Measurements from ENCODE around the gene CLDN20.

Gene CLDN20

DNA sequence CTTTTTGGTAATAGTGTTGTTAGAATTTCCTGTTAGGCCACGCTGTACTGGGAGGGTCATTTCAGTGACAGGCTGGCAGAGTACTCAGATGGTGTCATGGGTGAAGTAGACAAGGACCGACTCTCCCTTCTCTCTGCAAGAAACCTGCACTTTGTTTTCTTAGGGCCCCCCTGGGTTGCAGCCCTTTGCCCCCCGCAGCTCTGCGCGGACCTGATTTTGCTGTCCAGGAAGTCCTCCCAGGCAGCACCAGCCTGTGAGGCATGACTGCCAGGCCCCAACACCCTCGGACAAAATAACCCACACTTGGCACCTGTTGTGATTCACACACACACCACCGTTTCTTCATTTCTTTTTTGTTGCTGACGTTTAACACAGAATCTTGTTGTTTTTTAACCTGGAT is 21.8 kb upstream of the CLDN20 start:
- ChIA-PET POLR2A (no interaction called here), CTCF (no interaction called here)
- DNase-seq (ENCODE audit: extremely low spot score) = no peak
- TF ChIP-seq SP1 (IDR thresholded peaks at IDR 0.05) (no peak), FOXK2 (IDR thresholded peaks at IDR 0.05) (no peak), ZNF384 (IDR thresholded peaks at IDR 0.05) (no peak), TARDBP (IDR thresholded peaks at IDR 0.05) (no peak), BHLHE40 (IDR thresholded peaks at IDR 0.05; ENCODE audit: borderline replicate concordance) (no peak), SUZ12 (IDR thresholded peaks at IDR 0.05) (no peak), ELF4 (IDR thresholded peaks at IDR 0.05) (no peak), FOXM1 (IDR thresholded peaks at IDR 0.05; ENCODE audit: borderline replicate concordance) (no peak), CTBP1 (IDR thresholded peaks at IDR 0.05; ENCODE audit: borderline replicate concordance) (no peak), HDGF (IDR thresholded peaks at IDR 0.05; ENCODE audit: borderline replicate concordance) (no peak), FOXA1 (IDR thresholded peaks at IDR 0.05) (no peak), ARNT (IDR thresholded peaks at IDR 0.05) (no peak), LEF1 (IDR thresholded peaks at IDR 0.05; ENCODE audit: borderline replicate concordance) (no peak), L3MBTL2 (conservative IDR thresholded peaks at IDR 0.05) (no peak), NFRKB (IDR thresholded peaks at IDR 0.05) (no peak)
- TF ChIP-seq, protein P1, sequence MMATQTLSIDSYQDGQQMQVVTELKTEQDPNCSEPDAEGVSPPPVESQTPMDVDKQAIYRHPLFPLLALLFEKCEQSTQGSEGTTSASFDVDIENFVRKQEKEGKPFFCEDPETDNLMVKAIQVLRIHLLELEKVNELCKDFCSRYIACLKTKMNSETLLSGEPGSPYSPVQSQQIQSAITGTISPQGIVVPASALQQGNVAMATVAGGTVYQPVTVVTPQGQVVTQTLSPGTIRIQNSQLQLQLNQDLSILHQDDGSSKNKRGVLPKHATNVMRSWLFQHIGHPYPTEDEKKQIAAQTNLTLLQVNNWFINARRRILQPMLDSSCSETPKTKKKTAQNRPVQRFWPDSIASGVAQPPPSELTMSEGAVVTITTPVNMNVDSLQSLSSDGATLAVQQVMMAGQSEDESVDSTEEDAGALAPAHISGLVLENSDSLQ (IDR thresholded peaks at IDR 0.05) = no peak

DNA sequence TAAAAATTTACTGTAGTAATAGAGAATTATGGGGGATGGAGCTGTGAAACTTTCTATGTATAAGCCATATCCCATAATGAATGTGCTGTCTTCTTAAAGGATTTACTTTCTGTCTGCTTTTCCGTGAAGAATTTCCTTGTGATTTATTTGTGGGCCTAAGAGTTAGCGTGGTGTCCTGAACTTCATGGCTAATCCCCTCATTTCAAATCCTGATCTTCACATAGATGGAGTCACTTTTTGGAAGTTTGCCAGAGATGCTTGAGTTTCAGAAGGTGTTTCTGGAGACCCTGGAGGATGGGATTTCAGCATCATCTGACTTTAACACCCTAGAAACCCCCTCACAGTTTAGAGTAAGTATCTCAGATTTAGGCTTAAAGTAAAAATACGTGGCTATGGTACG is 19.4 kb upstream of the CLDN20 start:
- POLR2A ChIA-PET = no interaction called here
- CTCF ChIA-PET = no interaction called here
- TF ChIP-seq TARDBP (IDR thresholded peaks at IDR 0.05) (no peak), NFRKB (IDR thresholded peaks at IDR 0.05) (no peak), ZNF384 (IDR thresholded peaks at IDR 0.05) (no peak), BHLHE40 (IDR thresholded peaks at IDR 0.05; ENCODE audit: borderline replicate concordance) (no peak), L3MBTL2 (conservative IDR thresholded peaks at IDR 0.05) (no peak), CTBP1 (IDR thresholded peaks at IDR 0.05; ENCODE audit: borderline replicate concordance) (no peak), SP1 (IDR thresholded peaks at IDR 0.05) (no peak), LEF1 (IDR thresholded peaks at IDR 0.05; ENCODE audit: borderline replicate concordance) (no peak)
- TF ChIP-seq, protein P1 (IDR thresholded peaks at IDR 0.05) = no peak
- DNase-seq (ENCODE audit: extremely low spot score) = no peak

DNA sequence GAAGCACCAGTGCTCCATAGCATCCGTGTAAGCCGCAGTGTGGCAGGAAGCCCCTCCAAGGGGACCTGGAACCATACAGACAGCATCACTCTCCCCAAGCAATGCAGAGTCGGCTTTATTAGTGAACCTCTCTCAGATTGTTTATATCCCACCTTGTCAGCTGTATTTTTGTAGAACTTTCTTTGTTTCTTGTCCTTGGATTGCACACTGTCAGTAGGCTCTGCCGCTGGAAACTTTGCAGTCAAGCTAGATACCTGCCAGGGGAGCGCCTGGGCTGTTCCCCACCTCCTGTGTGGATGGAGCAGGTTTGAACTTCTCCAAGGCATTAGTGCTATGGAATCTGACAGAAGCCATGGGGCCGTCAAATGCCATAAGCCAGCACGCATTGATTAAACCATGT is 18.6 kb upstream of the CLDN20 start:
- POLR2A ChIA-PET = no interaction called here
- TF ChIP-seq ZNF384 (IDR thresholded peaks at IDR 0.05) (no peak), ELF4 (IDR thresholded peaks at IDR 0.05) (no peak), FOXA1 (IDR thresholded peaks at IDR 0.05) (no peak), FOXK2 (IDR thresholded peaks at IDR 0.05) (no peak), NFRKB (IDR thresholded peaks at IDR 0.05) (no peak), SUZ12 (IDR thresholded peaks at IDR 0.05) (no peak), TARDBP (IDR thresholded peaks at IDR 0.05) (no peak), HDGF (IDR thresholded peaks at IDR 0.05; ENCODE audit: borderline replicate concordance) (no peak), CTBP1 (IDR thresholded peaks at IDR 0.05; ENCODE audit: borderline replicate concordance) (no peak), LEF1 (IDR thresholded peaks at IDR 0.05; ENCODE audit: borderline replicate concordance) (no peak), FOXM1 (IDR thresholded peaks at IDR 0.05; ENCODE audit: borderline replicate concordance) (no peak), ARNT (IDR thresholded peaks at IDR 0.05) (no peak), SP1 (IDR thresholded peaks at IDR 0.05) (no peak), L3MBTL2 (conservative IDR thresholded peaks at IDR 0.05) (no peak), BHLHE40 (IDR thresholded peaks at IDR 0.05; ENCODE audit: borderline replicate concordance) (no peak)
- TF ChIP-seq, protein P1 (IDR thresholded peaks at IDR 0.05) = no peak
- CTCF ChIA-PET = interaction anchor here (0.6 to 1.0 kb wide), 2 partner anchors 27 to 291 kb away, joined by 3 read pairs; no protein-coding TSS in a partner anchor
- no peak for DNase-seq (ENCODE audit: extremely low spot score)

DNA sequence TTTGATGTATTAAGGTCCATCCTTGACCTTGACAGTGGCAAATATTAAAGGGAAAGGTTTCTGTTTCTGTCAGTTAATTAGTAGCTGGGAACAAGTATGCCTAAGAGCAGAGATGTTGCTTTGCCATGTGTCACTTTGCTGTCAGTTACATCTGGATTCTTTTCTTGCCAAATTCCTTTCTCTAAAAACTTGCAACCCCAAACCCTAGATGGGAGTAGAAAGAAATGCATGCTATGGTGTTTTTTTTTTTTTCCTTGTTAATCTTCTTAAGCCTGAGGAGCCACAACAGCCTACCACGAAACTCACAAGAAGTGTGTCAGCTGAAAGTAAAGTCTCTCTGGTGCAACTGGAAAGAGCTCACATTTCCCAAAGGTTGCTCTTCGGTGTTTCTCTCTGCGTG is 18.0 kb upstream of the CLDN20 start:
- POLR2A ChIA-PET = no interaction called here
- no peak for TF ChIP-seq NFRKB (IDR thresholded peaks at IDR 0.05)
- TF ChIP-seq L3MBTL2 (conservative IDR thresholded peaks at IDR 0.05) = no peak
- TF ChIP-seq FOXK2 (IDR thresholded peaks at IDR 0.05) = no peak
- CTCF ChIA-PET = interaction anchor here (1.0 kb wide), 1 partner anchor 26 kb away, joined by 3 read pairs; no protein-coding TSS in a partner anchor
- no peak for DNase-seq (ENCODE audit: extremely low spot score)

DNA sequence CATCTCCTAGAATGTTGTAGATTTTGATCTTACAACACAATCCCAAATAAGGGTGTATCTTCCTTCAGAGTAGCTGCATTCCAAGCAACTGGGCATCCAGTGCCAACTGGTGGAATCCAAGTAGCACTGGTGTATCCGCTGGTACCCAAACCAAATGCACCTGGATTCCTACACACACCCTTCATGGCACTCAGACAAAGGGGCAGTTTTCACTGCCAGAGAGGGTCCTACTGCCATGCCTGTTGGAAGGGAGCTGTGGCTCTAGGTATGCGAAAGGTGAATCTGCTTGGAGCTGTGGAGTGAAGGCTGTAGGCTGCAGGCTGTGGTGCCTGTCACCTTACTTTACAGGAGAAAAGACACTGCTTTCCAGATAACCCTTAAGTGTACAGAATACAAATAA is 17.0 kb upstream of the CLDN20 start:
- CTCF ChIA-PET = no interaction called here
- no peak for TF ChIP-seq FOXA1 (IDR thresholded peaks at IDR 0.05)
- no peak for TF ChIP-seq NFRKB (IDR thresholded peaks at IDR 0.05)
- TF ChIP-seq L3MBTL2 (conservative IDR thresholded peaks at IDR 0.05) = no peak
- no peak for TF ChIP-seq TARDBP (IDR thresholded peaks at IDR 0.05)
- no peak for TF ChIP-seq ARNT (IDR thresholded peaks at IDR 0.05)
- TF ChIP-seq LEF1 (IDR thresholded peaks at IDR 0.05; ENCODE audit: borderline replicate concordance) = no peak
- TF ChIP-seq BHLHE40 (IDR thresholded peaks at IDR 0.05; ENCODE audit: borderline replicate concordance) = no peak
- TF ChIP-seq ZNF384 (IDR thresholded peaks at IDR 0.05) = no peak
- TF ChIP-seq HDGF (IDR thresholded peaks at IDR 0.05; ENCODE audit: borderline replicate concordance) = no peak
- TF ChIP-seq, protein P1 (IDR thresholded peaks at IDR 0.05) = no peak
- DNase-seq (ENCODE audit: extremely low spot score) = no peak
- POLR2A ChIA-PET = no interaction called here

DNA sequence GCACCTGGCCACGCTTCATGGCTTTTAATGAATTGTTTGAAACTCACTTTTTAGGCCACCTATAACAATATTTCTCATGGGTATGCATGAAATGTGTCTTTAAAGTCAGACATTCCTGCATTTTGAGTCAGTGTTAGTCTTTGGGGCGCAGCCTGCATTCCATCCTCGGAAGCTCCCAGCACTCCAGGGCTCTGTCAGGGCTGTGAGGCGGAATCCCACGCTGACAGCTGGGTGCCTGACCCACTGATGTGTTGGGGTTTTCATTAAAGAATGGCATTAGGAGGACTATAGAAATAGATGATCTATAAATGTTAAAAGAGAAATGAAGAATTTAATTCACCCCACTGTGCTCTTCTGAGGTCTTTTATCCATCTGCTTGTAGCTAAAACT is 16.2 kb upstream of the CLDN20 start:
- ChIA-PET CTCF (interaction anchor here (0.5 to 1.5 kb wide), 6 partner anchors 13 to 332 kb away, joined by 3 to 10 read pairs (median 3); no protein-coding TSS in a partner anchor), POLR2A (no interaction called here)
- DNase-seq (ENCODE audit: extremely low spot score) = no peak
- TF ChIP-seq FOXK2 (IDR thresholded peaks at IDR 0.05) (no peak), ARNT (IDR thresholded peaks at IDR 0.05) (no peak), L3MBTL2 (conservative IDR thresholded peaks at IDR 0.05) (no peak), HDGF (IDR thresholded peaks at IDR 0.05; ENCODE audit: borderline replicate concordance) (no peak)

All from HEK293T (cell line).